ENCODE measurements around the gene SPRR1A.

Gene SPRR1A

GRCh38 chr1:152961226-152961891 is 22.5 kb upstream of the SPRR1A start:
- no peak for DNase-seq
- no peaks in the 10 kb centered on the region for H3K9me3 Mint-ChIP-seq
- no peaks in the 10 kb centered on the region for H3K36me3 Mint-ChIP-seq (ENCODE audit: insufficient read depth)
- H3K27me3 Mint-ChIP-seq = peaks cover 5 to 42% of the 10 kb centered on the region in 2 donors
- H3K4me3 Mint-ChIP-seq = no peak overlapping the region
- H3K4me1 Mint-ChIP-seq (ENCODE audit: low read depth in 2 of 2) = peaks cover 0 to 2% of the 10 kb centered on the region in 2 donors
- H3K27ac Mint-ChIP-seq = no peak overlapping the region
- ATAC-seq (replicated peaks) = no peak

GRCh38 chr1:152962876-152963415 is 20.9 kb upstream of the SPRR1A start:
- Mint-ChIP-seq H3K27ac (no peak overlapping the region), H3K4me1 (ENCODE audit: low read depth in 2 of 2) (peaks cover 0 to 2% of the 10 kb centered on the region in 2 donors), H3K9me3 (no peaks in the 10 kb centered on the region), H3K4me3 (no peak overlapping the region), H3K36me3 (ENCODE audit: insufficient read depth) (no peaks in the 10 kb centered on the region), H3K27me3 (peaks cover 5 to 52% of the 10 kb centered on the region in 2 donors)
- ATAC-seq (replicated peaks) (no peak), DNase-seq (no peak)

GRCh38 chr1:152964536-152964935 is 19.3 kb upstream of the SPRR1A start:
- ATAC-seq (replicated peaks) = no peak
- H3K4me3 Mint-ChIP-seq = no peak overlapping the region
- H3K27me3 Mint-ChIP-seq = peaks cover 5 to 45% of the 10 kb centered on the region in 2 donors
- no peaks in the 10 kb centered on the region for H3K9me3 Mint-ChIP-seq
- H3K36me3 Mint-ChIP-seq (ENCODE audit: insufficient read depth) = no peaks in the 10 kb centered on the region
- H3K27ac Mint-ChIP-seq = no peak overlapping the region
- no peak for DNase-seq
- no peaks in the 10 kb centered on the region for H3K4me1 Mint-ChIP-seq (ENCODE audit: low read depth in 2 of 2)

GRCh38 chr1:152965853-152966252 is 18.0 kb upstream of the SPRR1A start:
- no peak for ATAC-seq (replicated peaks)
- no peak overlapping the region for H3K27ac Mint-ChIP-seq
- H3K4me1 Mint-ChIP-seq (ENCODE audit: low read depth in 2 of 2) = no peaks in the 10 kb centered on the region
- H3K36me3 Mint-ChIP-seq (ENCODE audit: insufficient read depth) = no peaks in the 10 kb centered on the region
- no peak for DNase-seq
- no peaks in the 10 kb centered on the region for H3K9me3 Mint-ChIP-seq
- peaks cover 0 to 35% of the 10 kb centered on the region in 2 donors for H3K27me3 Mint-ChIP-seq
- H3K4me3 Mint-ChIP-seq = no peak overlapping the region

- Mint-ChIP-seq H3K4me1 (ENCODE audit: low read depth in 2 of 2) (no peaks in the 10 kb centered on the region), H3K27me3 (peaks cover 8 to 34% of the 10 kb centered on the region in 2 donors), H3K4me3 (no peak overlapping the region), H3K36me3 (ENCODE audit: insufficient read depth) (no peaks in the 10 kb centered on the region), H3K9me3 (no peaks in the 10 kb centered on the region), H3K27ac (no peak overlapping the region)
- ATAC-seq (replicated peaks) (no peak), DNase-seq (no peak)
These were observed 16.7 kb upstream of the SPRR1A start for GRCh38 chr1:152967201-152967600.

GRCh38 chr1:152968248-152968647 is 15.6 kb upstream of the SPRR1A start:
- DNase-seq (no peak), ATAC-seq (replicated peaks) (no peak)
- no peaks in the 10 kb centered on the region for H3K9me3 Mint-ChIP-seq
- H3K36me3 Mint-ChIP-seq (ENCODE audit: insufficient read depth) = no peaks in the 10 kb centered on the region
- H3K4me3 Mint-ChIP-seq = no peak overlapping the region
- H3K27ac Mint-ChIP-seq = no peak overlapping the region
- no peaks in the 10 kb centered on the region for H3K4me1 Mint-ChIP-seq (ENCODE audit: low read depth in 2 of 2)
- H3K27me3 Mint-ChIP-seq = peaks cover 16 to 45% of the 10 kb centered on the region in 2 donors

- ATAC-seq (replicated peaks) = no peak
- H3K27me3 Mint-ChIP-seq = peaks cover 24 to 53% of the 10 kb centered on the region in 2 donors
These were observed 14.8 kb upstream of the SPRR1A start for GRCh38 chr1:152969036-152969435.

GRCh38 chr1:152970495-152970894 is 13.4 kb upstream of the SPRR1A start, which contains the start of gene SPRR4:
Gene SPRR4, plus strand, starts transcription at chr1:152970648. Its CDS starts 1,243 bp downstream, at chr1:152971891.
- no peaks in the 10 kb centered on the region for H3K4me1 Mint-ChIP-seq (ENCODE audit: low read depth in 2 of 2)
- no peak for ATAC-seq (replicated peaks)

More at GRCh38 chr1:152969036-152969435, 14.8 kb upstream of the SPRR1A start:
- Mint-ChIP-seq H3K27ac (no peak overlapping the region), H3K4me3 (no peak overlapping the region), H3K4me1 (ENCODE audit: low read depth in 2 of 2) (no peaks in the 10 kb centered on the region), H3K36me3 (ENCODE audit: insufficient read depth) (no peaks in the 10 kb centered on the region), H3K9me3 (no peaks in the 10 kb centered on the region)
- DNase-seq = no peak

GRCh38 chr1:152972196-152972886 is 11.5 kb upstream of the SPRR1A start:
- no peaks in the 10 kb centered on the region for H3K9me3 Mint-ChIP-seq
- no peak for ATAC-seq (replicated peaks)
- H3K27me3 Mint-ChIP-seq = peaks cover 35 to 37% of the 10 kb centered on the region in 2 donors
- H3K4me3 Mint-ChIP-seq = no peak overlapping the region
- DNase-seq = no peak
- H3K4me1 Mint-ChIP-seq (ENCODE audit: low read depth in 2 of 2) = no peaks in the 10 kb centered on the region
- H3K27ac Mint-ChIP-seq = no peak overlapping the region
- H3K36me3 Mint-ChIP-seq (ENCODE audit: insufficient read depth) = no peaks in the 10 kb centered on the region

More at GRCh38 chr1:152970495-152970894, 13.4 kb upstream of the SPRR1A start, which contains the start of gene SPRR4:
- no peak for DNase-seq
- no peaks in the 10 kb centered on the region for H3K9me3 Mint-ChIP-seq
- no peak within 1 kb of the TSS for H3K27ac Mint-ChIP-seq
- no peaks in the 10 kb centered on the region for H3K36me3 Mint-ChIP-seq (ENCODE audit: insufficient read depth)
- no peak within 1 kb of the TSS for H3K4me3 Mint-ChIP-seq
- peaks cover 28 to 50% of the 10 kb centered on the region in 2 donors for H3K27me3 Mint-ChIP-seq

- DNase-seq = no peak
- ATAC-seq (replicated peaks) = no peak
- H3K4me1 Mint-ChIP-seq (ENCODE audit: low read depth in 2 of 2) = no peaks in the 10 kb centered on the region
- H3K27ac Mint-ChIP-seq = no peak overlapping the region
- H3K27me3 Mint-ChIP-seq = peaks cover 58 to 66% of the 10 kb centered on the region in 2 donors
- no peak overlapping the region for H3K4me3 Mint-ChIP-seq
- H3K9me3 Mint-ChIP-seq = no peaks in the 10 kb centered on the region
- H3K36me3 Mint-ChIP-seq (ENCODE audit: insufficient read depth) = no peaks in the 10 kb centered on the region
These were observed 7.2 kb upstream of the SPRR1A start for GRCh38 chr1:152976688-152977087.

- H3K9me3 Mint-ChIP-seq = no peaks in the 10 kb centered on the region
- H3K27me3 Mint-ChIP-seq = peaks cover 56 to 66% of the 10 kb centered on the region in 2 donors
- H3K36me3 Mint-ChIP-seq (ENCODE audit: insufficient read depth) = no peaks in the 10 kb centered on the region
- ATAC-seq (replicated peaks) = no peak
- H3K27ac Mint-ChIP-seq = no peak overlapping the region
- no peaks in the 10 kb centered on the region for H3K4me1 Mint-ChIP-seq (ENCODE audit: low read depth in 2 of 2)
- H3K4me3 Mint-ChIP-seq = no peak overlapping the region
- no peak for DNase-seq
These were observed 6.3 kb upstream of the SPRR1A start for GRCh38 chr1:152977614-152978013.

- Mint-ChIP-seq H3K36me3 (ENCODE audit: insufficient read depth) (no peaks in the 10 kb centered on the region), H3K4me3 (no peak overlapping the region), H3K9me3 (no peaks in the 10 kb centered on the region), H3K4me1 (ENCODE audit: low read depth in 2 of 2) (no peaks in the 10 kb centered on the region), H3K27me3 (peaks cover 48 to 59% of the 10 kb centered on the region in 2 donors), H3K27ac (no peak overlapping the region)
- DNase-seq (no peak), ATAC-seq (replicated peaks) (no peak)
These were observed 3.2 kb upstream of the SPRR1A start for GRCh38 chr1:152980676-152981075.

GRCh38 chr1:152981146-152981871 is 2.6 kb upstream of the SPRR1A start:
- Mint-ChIP-seq H3K4me3 (no peak overlapping the region), H3K36me3 (ENCODE audit: insufficient read depth) (no peaks in the 10 kb centered on the region), H3K4me1 (ENCODE audit: low read depth in 2 of 2) (no peaks in the 10 kb centered on the region), H3K27me3 (peaks cover 46 to 66% of the 10 kb centered on the region in 2 donors), H3K9me3 (peaks cover 0 to 3% of the 10 kb centered on the region in 2 donors), H3K27ac (no peak overlapping the region)
- DNase-seq = no peak
- no peak for ATAC-seq (replicated peaks)
